GM12865 (cell line): ENCODE measurements around the gene MYRFL.

Source experiments
- DNase-seq: peaks from one replicate; pipeline ENCODE4 v3.0.0; 2010; ENCODE audit warnings: low read depth
- H3K4me3 ChIP-seq: 2 replicates; pipeline ENCODE4 v1.5.1; 2011; ENCODE audit warnings: mild to moderate bottlenecking, low read depth, low read length, control low read depth
- TF ChIP-seq, protein P1 (sequence below): IDR thresholded peaks from 2 replicates; pipeline ENCODE4 v1.5.1; 2011; ENCODE audit warnings: low read length, control low read depth, low read depth, inconsistent platforms; ENCODE audit not compliant: insufficient read depth; ENCODE audit errors: missing control alignments

The MYRFL gene

DNA sequence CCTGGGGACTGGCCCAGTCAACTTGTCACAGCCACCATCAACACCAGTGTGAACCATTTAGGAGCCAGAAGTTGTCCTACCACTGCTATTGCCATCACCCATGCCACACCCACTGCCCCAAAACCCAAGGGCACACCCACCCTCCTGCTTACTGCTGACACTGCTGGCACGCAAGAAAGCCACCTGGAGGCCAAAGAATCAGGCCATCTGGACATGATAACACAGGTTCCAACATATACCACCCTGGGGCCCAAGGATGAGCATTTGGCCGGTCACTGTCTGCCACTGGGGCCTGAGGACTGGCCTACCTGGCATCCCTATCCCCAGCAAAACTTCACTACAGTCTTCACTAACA, 181.6 kb downstream of the MYRFL start:
- H3K4me3 ChIP-seq: no peak overlapping the region
- TF ChIP-seq, protein P1, sequence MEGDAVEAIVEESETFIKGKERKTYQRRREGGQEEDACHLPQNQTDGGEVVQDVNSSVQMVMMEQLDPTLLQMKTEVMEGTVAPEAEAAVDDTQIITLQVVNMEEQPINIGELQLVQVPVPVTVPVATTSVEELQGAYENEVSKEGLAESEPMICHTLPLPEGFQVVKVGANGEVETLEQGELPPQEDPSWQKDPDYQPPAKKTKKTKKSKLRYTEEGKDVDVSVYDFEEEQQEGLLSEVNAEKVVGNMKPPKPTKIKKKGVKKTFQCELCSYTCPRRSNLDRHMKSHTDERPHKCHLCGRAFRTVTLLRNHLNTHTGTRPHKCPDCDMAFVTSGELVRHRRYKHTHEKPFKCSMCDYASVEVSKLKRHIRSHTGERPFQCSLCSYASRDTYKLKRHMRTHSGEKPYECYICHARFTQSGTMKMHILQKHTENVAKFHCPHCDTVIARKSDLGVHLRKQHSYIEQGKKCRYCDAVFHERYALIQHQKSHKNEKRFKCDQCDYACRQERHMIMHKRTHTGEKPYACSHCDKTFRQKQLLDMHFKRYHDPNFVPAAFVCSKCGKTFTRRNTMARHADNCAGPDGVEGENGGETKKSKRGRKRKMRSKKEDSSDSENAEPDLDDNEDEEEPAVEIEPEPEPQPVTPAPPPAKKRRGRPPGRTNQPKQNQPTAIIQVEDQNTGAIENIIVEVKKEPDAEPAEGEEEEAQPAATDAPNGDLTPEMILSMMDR: no peak
- DNase-seq: no peak

DNA sequence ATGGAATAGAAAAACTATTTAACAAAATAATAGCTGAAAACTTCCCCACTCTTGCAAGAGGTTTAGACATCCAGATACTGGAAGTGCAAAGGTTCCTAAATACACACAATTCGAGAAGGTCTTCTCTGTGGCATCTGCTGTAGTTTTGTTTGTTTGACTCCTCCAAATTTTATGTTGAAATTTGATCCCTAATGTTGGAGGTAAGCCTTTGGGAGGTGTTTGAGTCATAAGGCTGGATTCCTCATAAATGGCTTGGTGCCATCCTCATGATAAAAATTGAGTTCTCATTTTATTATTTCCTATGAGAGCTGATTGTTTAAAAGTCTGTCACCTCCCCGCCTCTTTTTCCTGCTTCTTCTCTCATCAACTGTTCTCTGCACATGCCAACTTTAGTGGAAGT, 182.7 kb downstream of the MYRFL start:
- TF ChIP-seq, protein P1: no peak
- DNase-seq: no peak
- H3K4me3 ChIP-seq: no peak overlapping the region
